ENCODE data around the gene FOXL2. TPM values are rescaled to one million over a fixed set of nuclear protein-coding genes. Genes with fewer than 3 reads are reported as not detected.

FOXL2 gene
- total RNA-seq, 1 experiment from 2014 or later = 12.7 TPM

DNA sequence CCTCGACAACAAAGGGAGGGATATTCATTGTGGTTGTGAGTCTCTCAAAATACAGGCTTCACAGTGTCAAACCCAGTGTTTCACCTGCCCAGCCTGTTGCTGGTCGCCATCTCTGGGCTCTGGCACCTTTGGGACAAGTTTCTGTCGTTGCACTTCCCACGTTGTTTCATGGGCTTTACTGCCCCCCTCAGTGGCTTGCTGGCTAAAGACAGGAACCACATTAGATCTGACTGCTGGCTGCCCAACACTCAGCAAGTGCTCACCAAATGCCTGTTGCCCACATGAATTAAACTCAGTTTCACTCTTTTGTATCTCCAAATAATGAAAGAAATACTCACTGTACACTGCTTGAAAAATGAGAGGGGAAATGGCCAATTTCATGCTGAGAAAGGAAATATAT, 27.6 kb downstream of the FOXL2 start:
- BruUV-seq (replicated peaks) = no TSS peak
- Histone ChIP-seq H3K36me3 (ENCODE audit: control insufficient read depth, insufficient read depth, low read length) (no peaks in the 10 kb centered on the region), H3K4me1 (ENCODE audit: control insufficient read depth, insufficient read depth, low read length) (peaks cover 44% of the 10 kb centered on the region), H3K27ac (ENCODE audit: low read length) (peak overlapping the region; percentile 59; the same call in 1 of the 2 replicates), H3K4me3 (ENCODE audit: low read depth in 2 of 2, low read length in 2 of 2) (no peak overlapping the region), H3K27me3 (ENCODE audit: control insufficient read depth, insufficient read depth, low read length) (no peaks in the 10 kb centered on the region), H3K9me3 (ENCODE audit: control insufficient read depth, insufficient read depth, low read depth, low read length) (no peaks in the 10 kb centered on the region)
- DNase-seq (ENCODE audit: low read depth, low spot score) (no peak), ATAC-seq (no peak)
- in situ Hi-C loops (cut with HindIII; ENCODE audit: low pct_unique_long_range_greater_than_20kb, low sequenced_read_pairs) = no loop called here
- CTCF ChIA-PET = interaction anchor here (0.6 to 1.1 kb wide), 2 partner anchors 22 to 325 kb away, joined by 4 to 5 read pairs; partner anchors contain the start of gene CEP70
- TF ChIP-seq, protein P1, sequence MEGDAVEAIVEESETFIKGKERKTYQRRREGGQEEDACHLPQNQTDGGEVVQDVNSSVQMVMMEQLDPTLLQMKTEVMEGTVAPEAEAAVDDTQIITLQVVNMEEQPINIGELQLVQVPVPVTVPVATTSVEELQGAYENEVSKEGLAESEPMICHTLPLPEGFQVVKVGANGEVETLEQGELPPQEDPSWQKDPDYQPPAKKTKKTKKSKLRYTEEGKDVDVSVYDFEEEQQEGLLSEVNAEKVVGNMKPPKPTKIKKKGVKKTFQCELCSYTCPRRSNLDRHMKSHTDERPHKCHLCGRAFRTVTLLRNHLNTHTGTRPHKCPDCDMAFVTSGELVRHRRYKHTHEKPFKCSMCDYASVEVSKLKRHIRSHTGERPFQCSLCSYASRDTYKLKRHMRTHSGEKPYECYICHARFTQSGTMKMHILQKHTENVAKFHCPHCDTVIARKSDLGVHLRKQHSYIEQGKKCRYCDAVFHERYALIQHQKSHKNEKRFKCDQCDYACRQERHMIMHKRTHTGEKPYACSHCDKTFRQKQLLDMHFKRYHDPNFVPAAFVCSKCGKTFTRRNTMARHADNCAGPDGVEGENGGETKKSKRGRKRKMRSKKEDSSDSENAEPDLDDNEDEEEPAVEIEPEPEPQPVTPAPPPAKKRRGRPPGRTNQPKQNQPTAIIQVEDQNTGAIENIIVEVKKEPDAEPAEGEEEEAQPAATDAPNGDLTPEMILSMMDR (IDR thresholded peaks at IDR 0.05) = 0 out of 2 replicates have a peak, but pooled peaks have one; percentile 21
- TF ChIP-seq, protein P2, sequence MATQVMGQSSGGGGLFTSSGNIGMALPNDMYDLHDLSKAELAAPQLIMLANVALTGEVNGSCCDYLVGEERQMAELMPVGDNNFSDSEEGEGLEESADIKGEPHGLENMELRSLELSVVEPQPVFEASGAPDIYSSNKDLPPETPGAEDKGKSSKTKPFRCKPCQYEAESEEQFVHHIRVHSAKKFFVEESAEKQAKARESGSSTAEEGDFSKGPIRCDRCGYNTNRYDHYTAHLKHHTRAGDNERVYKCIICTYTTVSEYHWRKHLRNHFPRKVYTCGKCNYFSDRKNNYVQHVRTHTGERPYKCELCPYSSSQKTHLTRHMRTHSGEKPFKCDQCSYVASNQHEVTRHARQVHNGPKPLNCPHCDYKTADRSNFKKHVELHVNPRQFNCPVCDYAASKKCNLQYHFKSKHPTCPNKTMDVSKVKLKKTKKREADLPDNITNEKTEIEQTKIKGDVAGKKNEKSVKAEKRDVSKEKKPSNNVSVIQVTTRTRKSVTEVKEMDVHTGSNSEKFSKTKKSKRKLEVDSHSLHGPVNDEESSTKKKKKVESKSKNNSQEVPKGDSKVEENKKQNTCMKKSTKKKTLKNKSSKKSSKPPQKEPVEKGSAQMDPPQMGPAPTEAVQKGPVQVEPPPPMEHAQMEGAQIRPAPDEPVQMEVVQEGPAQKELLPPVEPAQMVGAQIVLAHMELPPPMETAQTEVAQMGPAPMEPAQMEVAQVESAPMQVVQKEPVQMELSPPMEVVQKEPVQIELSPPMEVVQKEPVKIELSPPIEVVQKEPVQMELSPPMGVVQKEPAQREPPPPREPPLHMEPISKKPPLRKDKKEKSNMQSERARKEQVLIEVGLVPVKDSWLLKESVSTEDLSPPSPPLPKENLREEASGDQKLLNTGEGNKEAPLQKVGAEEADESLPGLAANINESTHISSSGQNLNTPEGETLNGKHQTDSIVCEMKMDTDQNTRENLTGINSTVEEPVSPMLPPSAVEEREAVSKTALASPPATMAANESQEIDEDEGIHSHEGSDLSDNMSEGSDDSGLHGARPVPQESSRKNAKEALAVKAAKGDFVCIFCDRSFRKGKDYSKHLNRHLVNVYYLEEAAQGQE (IDR thresholded peaks at IDR 0.05; ENCODE audit: insufficient read depth in 1 of 2, low read depth in 2 of 2, low read length in 1 of 2) = no peak
- TF ChIP-seq SIN3A (IDR thresholded peaks at IDR 0.05; ENCODE audit: borderline replicate concordance, insufficient read depth, low read depth, low read length) = no peak
- intact Hi-C loops (cut with micrococcal nuclease; ENCODE audit: unreplicated experiment) = no loop called here
- POLR2A ChIA-PET = no interaction called here

GRCh38 chr3:138916824-138917223, 30.1 kb downstream of the FOXL2 start:
- CTCF ChIA-PET = interaction anchor here (0.5 to 2.3 kb wide), 22 partner anchors 31 to 1168 kb away, joined by 3 to 31 read pairs (median 3); partner anchors contain the start of gene CEP70
- POLR2A ChIA-PET = interaction anchor here (0.6 kb wide), 1 partner anchor 21 kb away, joined by 10 read pairs; no protein-coding TSS in a partner anchor
- no peak for TF ChIP-seq TCF7L2 (IDR thresholded peaks at IDR 0.05; ENCODE audit: low read depth, low read length)
- TF ChIP-seq, protein P1 (IDR thresholded peaks at IDR 0.05) = no peak
- TF ChIP-seq SIN3A (IDR thresholded peaks at IDR 0.05; ENCODE audit: borderline replicate concordance, insufficient read depth, low read depth, low read length) = no peak
- no peak for TF ChIP-seq POLR2AphosphoS5 (IDR thresholded peaks at IDR 0.05; ENCODE audit: low read depth, low read length)
- TF ChIP-seq, protein P2 (IDR thresholded peaks at IDR 0.05; ENCODE audit: insufficient read depth in 1 of 2, low read depth in 2 of 2, low read length in 1 of 2) = no peak
- ATAC-seq = no peak
- H3K4me1 ChIP-seq (ENCODE audit: control insufficient read depth, insufficient read depth, low read length) = peaks cover 34% of the 10 kb centered on the region
- H3K27ac ChIP-seq (ENCODE audit: low read length) = peak overlapping the region; percentile 87
- DNase-seq (ENCODE audit: low read depth, low spot score) = no peak
- in situ Hi-C loops (cut with HindIII; ENCODE audit: low pct_unique_long_range_greater_than_20kb, low sequenced_read_pairs) (no loop called here), intact Hi-C loops (cut with micrococcal nuclease; ENCODE audit: unreplicated experiment) (no loop called here)
- no TSS peak for BruUV-seq (replicated peaks)
- H3K36me3 ChIP-seq (ENCODE audit: control insufficient read depth, insufficient read depth, low read length) = no peaks in the 10 kb centered on the region
- no peaks in the 10 kb centered on the region for H3K9me3 ChIP-seq (ENCODE audit: control insufficient read depth, insufficient read depth, low read depth, low read length)
- H3K4me3 ChIP-seq (ENCODE audit: low read depth in 2 of 2, low read length in 2 of 2) = peak overlapping the region in 1 of 2 experiments; percentile 80; a peak in 2 of 4 replicates
- H3K27me3 ChIP-seq (ENCODE audit: control insufficient read depth, insufficient read depth, low read length) = no peaks in the 10 kb centered on the region

Measured in Panc1 (cell line).